ENCODE results near the gene CACNA1C. TPM values are rescaled to one million over a fixed set of nuclear protein-coding genes. Genes with fewer than 3 reads are reported as not detected.

CACNA1C gene
- total and polyA plus RNA-seq, 2 of the 4 experiments (the other 2 are of a cell fraction) = 1.6 to 2.6 TPM

DNA sequence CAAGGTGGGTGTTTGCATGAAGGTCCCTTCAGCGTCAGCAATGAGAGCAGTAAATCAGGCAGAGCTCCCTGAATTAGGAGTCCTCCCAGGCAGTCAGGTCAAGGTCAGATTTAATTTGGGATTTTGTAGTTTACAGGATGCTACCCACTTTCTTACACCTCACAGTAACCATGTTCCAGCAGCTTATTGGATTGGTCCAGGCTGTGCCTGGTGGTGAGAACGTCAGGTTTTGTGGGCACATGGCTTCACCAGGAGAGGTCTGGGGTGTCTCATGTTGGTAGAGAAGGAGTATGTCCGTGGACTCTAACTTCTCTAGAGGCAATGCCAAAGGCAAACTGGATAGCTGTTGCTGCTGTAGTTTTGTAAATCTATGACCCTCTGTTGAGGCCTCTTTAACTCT, 158.3 kb downstream of the CACNA1C start:
- Histone ChIP-seq H3K79me1 (ENCODE audit: low read depth in 1 of 2, low read length in 2 of 2) (no peaks in the 10 kb centered on the region), H3K4ac (ENCODE audit: low read depth, low read length) (no peak overlapping the region), H4K8ac (ENCODE audit: low read depth in 2 of 2, low read length in 2 of 2) (no peak overlapping the region), H2BK15ac (ENCODE audit: low read depth, low read length) (no peak overlapping the region), H2AK9ac (replicated peaks; ENCODE audit: low read depth, low read length, poor library complexity) (no peak overlapping the region), H3K4me3 (ENCODE audit: insufficient read depth, low read depth, low read length) (no peak overlapping the region), H3K9me3 (ENCODE audit: control insufficient read depth, insufficient read depth, low read length) (no peaks in the 10 kb centered on the region), H2BK20ac (ENCODE audit: low read depth, low read length) (no peak overlapping the region), H3K27me3 (ENCODE audit: control insufficient read depth, insufficient read depth, low read length) (no peaks in the 10 kb centered on the region), H3K14ac (replicated peaks; ENCODE audit: low read depth, low read length) (no peak overlapping the region), H2BK5ac (ENCODE audit: low read depth, low read length, poor library complexity, severe bottlenecking) (no peak overlapping the region), H4K20me1 (ENCODE audit: insufficient read depth, low read length) (no peaks in the 10 kb centered on the region), H4K91ac (ENCODE audit: insufficient read depth, low read depth, low read length) (no peak overlapping the region), H3K56ac (ENCODE audit: extremely low read depth, insufficient read depth, low read length) (no peak overlapping the region; the same call in 1 of the 2 replicates), H3K36me3 (ENCODE audit: control insufficient read depth, insufficient read depth, low read length) (peaks cover 3% of the 10 kb centered on the region; the same call in 1 of the 2 replicates), H3K4me2 (ENCODE audit: low read depth, low read length) (no peak overlapping the region), H3K9ac (ENCODE audit: low read depth, low read length) (no peak overlapping the region), H3K23ac (ENCODE audit: low read depth, low read length) (no peak overlapping the region), H2AFZ (replicated peaks; ENCODE audit: low read length, poor library complexity) (no peak overlapping the region), H3K4me1 (ENCODE audit: control insufficient read depth, insufficient read depth, low read length) (peaks cover 13% of the 10 kb centered on the region), H3K9me1 (ENCODE audit: insufficient read depth, low read length) (no peaks in the 10 kb centered on the region; the same call in 1 of the 2 replicates), H4K5ac (ENCODE audit: low read depth, low read length) (no peak overlapping the region), H2BK120ac (ENCODE audit: low read depth, low read length) (no peak overlapping the region), H3K18ac (ENCODE audit: low read depth, low read length) (no peak overlapping the region), H2AK5ac (ENCODE audit: low read depth, low read length) (no peak overlapping the region), H3K27ac (ENCODE audit: insufficient read depth, low read length) (no peak overlapping the region)
- CTCF ChIA-PET = no interaction called here
- WGBS, 2 experiments (ENCODE audit: extremely low coverage in 2 of 2, insufficient read length in 1 of 2) = no CpG with 5 or more reads among the region's 3 CpGs
- intact Hi-C loops (cut with micrococcal nuclease) = no loop called here
- no peak for DNase-seq
- in situ Hi-C loops (cut with MboI; ENCODE audit: low sequenced_read_pairs) = no loop called here
- TF ChIP-seq FOS (IDR thresholded peaks at IDR 0.05; ENCODE audit: low read depth, low read length) (no peak), BHLHE40 (IDR thresholded peaks at IDR 0.05; ENCODE audit: low read depth, low read length) (no peak), SMC3 (IDR thresholded peaks at IDR 0.05; ENCODE audit: low read depth, low read length) (no peak), MXI1 (IDR thresholded peaks at IDR 0.05; ENCODE audit: borderline replicate concordance, low read depth, low read length) (no peak), NFE2L2 (IDR thresholded peaks at IDR 0.05; ENCODE audit: low read depth, low read length) (no peak), RCOR1 (IDR thresholded peaks at IDR 0.05; ENCODE audit: insufficient replicate concordance, low read length) (no peak), CHD1 (IDR thresholded peaks at IDR 0.05; ENCODE audit: low read depth, low read length) (no peak), RFX5 (IDR thresholded peaks at IDR 0.05; ENCODE audit: low read depth, low read length) (no peak), CEBPB (IDR thresholded peaks at IDR 0.05; ENCODE audit: low read depth, low read length) (no peak), MAFK (IDR thresholded peaks at IDR 0.05; ENCODE audit: low read depth, low read length) (no peak)
- no peak for ATAC-seq (ENCODE audit: low read depth)
- dilution Hi-C loops (cut with HindIII; ENCODE audit: low sequenced_read_pairs, unreplicated experiment) = no loop called here
- BruUV-seq (replicated peaks) = no TSS peak
- POLR2A ChIA-PET (ENCODE audit: unreplicated experiment) = no interaction called here

Data from IMR-90 (cell line).